IMR-90 (cell line): ENCODE results near the gene FLRT1. TPM values are rescaled to one million over a fixed set of nuclear protein-coding genes. Genes with fewer than 3 reads are reported as not detected.

ENCODE experiments used
- ATAC-seq: fragments of 200-7000 bp; cut with Tn5 transposase; 2 replicates; pipeline ENCODE4 v1.9.1; 2020; ENCODE audit warnings: low read depth, mild to moderate bottlenecking, moderate library complexity
- BruUV-seq: library from RNA; stranded (reverse); fragments of 400-500 nt; replicated peaks from 2 replicates; lab custom pipeline; 2021; lab: Mats Ljungman, UMichigan
- CTCF ChIA-PET: fragments of 300-600 bp; formaldehyde crosslinking; extraction: SDS; loops from one replicate; lab custom pipeline; 2021; ENCODE audit warnings: antibody characterized with exemption; lab: Yijun Ruan, JAX
- POLR2A ChIA-PET: fragments of 300-600 bp; sonication (Branson Sonifier 250); formaldehyde crosslinking; loops from one replicate; lab custom pipeline; 2022; ENCODE audit warnings: antibody characterized with exemption; ENCODE audit not compliant: unreplicated experiment; lab: Charles Lee
- DNase-seq: peaks from one replicate; pipeline ENCODE4 v3.0.0; 2013
- H2AFZ ChIP-seq: replicated peaks from 2 replicates; pipeline ENCODE3; 2013; ENCODE audit warnings: low read length, mild to moderate bottlenecking; ENCODE audit not compliant: poor library complexity
- H2AK5ac ChIP-seq: 2 replicates; pipeline ENCODE4 v1.6.1; 2013; ENCODE audit warnings: low read depth, low read length, inconsistent platforms
- H2AK9ac ChIP-seq: replicated peaks from 2 replicates; pipeline ENCODE3; 2013; ENCODE audit warnings: mild to moderate bottlenecking, low read depth, low read length, moderate library complexity; ENCODE audit not compliant: poor library complexity
- H2BK120ac ChIP-seq: 2 replicates; pipeline ENCODE4 v1.6.1; 2013; ENCODE audit warnings: low read depth, low read length, inconsistent platforms
- H2BK15ac ChIP-seq: 3 replicates; pipeline ENCODE4 v1.6.1; 2013; ENCODE audit warnings: low read depth, low read length, inconsistent platforms
- H2BK20ac ChIP-seq: 2 replicates; pipeline ENCODE4 v1.6.1; 2013; ENCODE audit warnings: low read depth, mild to moderate bottlenecking, inconsistent platforms, low read length, moderate library complexity
- H2BK5ac ChIP-seq: 2 replicates; pipeline ENCODE4 v1.6.1; 2013; ENCODE audit warnings: mild to moderate bottlenecking, low read depth, low read length, inconsistent platforms; ENCODE audit not compliant: poor library complexity, severe bottlenecking
- H3K14ac ChIP-seq: replicated peaks from 2 replicates; pipeline ENCODE4 v1.6.1; 2013; ENCODE audit warnings: low read depth, low read length, inconsistent platforms
- H3K18ac ChIP-seq: 2 replicates; pipeline ENCODE4 v1.6.1; 2013; ENCODE audit warnings: low read depth, low read length, control low read depth
- H3K23ac ChIP-seq: 2 replicates; pipeline ENCODE4 v1.6.1; 2013; ENCODE audit warnings: low read depth, low read length, inconsistent platforms
- H3K27ac ChIP-seq: 2 replicates; pipeline ENCODE4 v1.5.1; 2013; ENCODE audit warnings: mild to moderate bottlenecking, control low read depth, low read length; ENCODE audit not compliant: insufficient read depth
- H3K27me3 ChIP-seq: 2 replicates; pipeline ENCODE4 v1.6.1; 2013; ENCODE audit warnings: low read length; ENCODE audit not compliant: control insufficient read depth, insufficient read depth
- H3K36me3 ChIP-seq: 2 replicates; pipeline ENCODE4 v1.6.1; 2013; ENCODE audit warnings: low read length, mixed read lengths; ENCODE audit not compliant: control insufficient read depth, insufficient read depth
- H3K4ac ChIP-seq: 2 replicates; pipeline ENCODE4 v1.6.1; 2013; ENCODE audit warnings: low read depth, low read length, inconsistent platforms
- H3K4me1 ChIP-seq: 2 replicates; pipeline ENCODE4 v1.6.1; 2013; ENCODE audit warnings: low read length, mixed read lengths; ENCODE audit not compliant: control insufficient read depth, insufficient read depth
- H3K4me2 ChIP-seq: 2 replicates; pipeline ENCODE4 v1.6.1; 2013; ENCODE audit warnings: low read depth, mild to moderate bottlenecking, control low read depth, low read length, moderate library complexity
- H3K4me3 ChIP-seq: 2 replicates; pipeline ENCODE4 v1.5.1; 2013; ENCODE audit warnings: low read depth, mild to moderate bottlenecking, control low read depth, low read length, moderate library complexity; ENCODE audit not compliant: insufficient read depth
- H3K56ac ChIP-seq: 2 replicates; pipeline ENCODE4 v1.6.1; 2013; ENCODE audit warnings: low read length, inconsistent platforms; ENCODE audit not compliant: insufficient read depth; ENCODE audit errors: extremely low read depth
- H3K79me1 ChIP-seq, 2 experiments: 2 replicates each; pipeline ENCODE4 v1.6.1; 2013; ENCODE audit warnings: low read length in 2 of 2, inconsistent platforms in 1 of 2, low read depth in 1 of 2
- H3K9ac ChIP-seq: 2 replicates; pipeline ENCODE4 v1.6.1; 2013; ENCODE audit warnings: low read depth, low read length, control low read depth
- H3K9me1 ChIP-seq: 2 replicates; pipeline ENCODE4 v1.6.1; 2013; ENCODE audit warnings: low read length, inconsistent platforms; ENCODE audit not compliant: insufficient read depth
- H3K9me3 ChIP-seq: 2 replicates; pipeline ENCODE4 v1.6.1; 2013; ENCODE audit warnings: low read length; ENCODE audit not compliant: control insufficient read depth, insufficient read depth
- H4K20me1 ChIP-seq: 2 replicates; pipeline ENCODE4 v1.6.1; 2013; ENCODE audit warnings: low read length, inconsistent platforms; ENCODE audit not compliant: insufficient read depth
- H4K5ac ChIP-seq: 2 replicates; pipeline ENCODE4 v1.6.1; 2013; ENCODE audit warnings: mild to moderate bottlenecking, low read depth, low read length, control low read depth
- H4K8ac ChIP-seq, 2 experiments: 2 replicates each; pipeline ENCODE4 v1.6.1; 2013; ENCODE audit warnings: low read depth in 2 of 2, low read length in 2 of 2, control low read depth in 1 of 2, inconsistent platforms in 1 of 2
- H4K91ac ChIP-seq: 2 replicates; pipeline ENCODE4 v1.6.1; 2013; ENCODE audit warnings: low read depth, low read length, inconsistent platforms; ENCODE audit not compliant: insufficient read depth
- CTCF ChIP-seq: conservative IDR thresholded peaks from 2 replicates; pipeline ENCODE4 v1.5.1; 2012; ENCODE audit warnings: mild to moderate bottlenecking, low read depth, low read length, improper control_type of control experiment
- MAFK ChIP-seq: IDR thresholded peaks from 2 replicates; pipeline ENCODE4 v1.6.1; 2012; ENCODE audit warnings: low read depth, low read length, improper control_type of control experiment
- POLR2A ChIP-seq: IDR thresholded peaks from 2 replicates; pipeline ENCODE4 v1.6.1; 2012; ENCODE audit warnings: mild to moderate bottlenecking, low read depth, low read length
- RCOR1 ChIP-seq: IDR thresholded peaks from 2 replicates; pipeline ENCODE4 v1.6.1; 2012; ENCODE audit warnings: mild to moderate bottlenecking, low read length, improper control_type of control experiment; ENCODE audit not compliant: insufficient replicate concordance
- RFX5 ChIP-seq: IDR thresholded peaks from 2 replicates; pipeline ENCODE4 v1.8.0; 2012; ENCODE audit warnings: low read depth, mild to moderate bottlenecking, low read length, moderate library complexity
- USF2 ChIP-seq: fragments of 150-350 bp; IDR thresholded peaks from 2 replicates; pipeline ENCODE4 v1.6.1; 2017; ENCODE audit warnings: mild to moderate bottlenecking, antibody characterized with exemption, low read length, low read depth
- WGBS, 2 experiments: methylation state at CpG; one replicate each; pipeline versions ENCODE4 v1.1.5 to v1.1.7; 2013; ENCODE audit warnings: missing lambda C conversion rate in 2 of 2; ENCODE audit not compliant: insufficient read length in 1 of 2; ENCODE audit errors: extremely low coverage in 2 of 2; 5-methylcytosine and 5-hydroxymethylcytosine counted together
- dilution Hi-C: fragments of 300-500 bp; cut with HindIII; formaldehyde crosslinking; loops from one replicate; pipeline ENCODE4 v1.14.3; 2018; ENCODE audit warnings: low sequenced_read_pairs; ENCODE audit not compliant: unreplicated experiment
- in situ Hi-C: fragments of 300-500 bp; cut with MboI; formaldehyde crosslinking; loops from 3 replicates; pipeline ENCODE4 v1.14.3; 2019; ENCODE audit warnings: low sequenced_read_pairs, inconsistent platforms, mixed read lengths
- intact Hi-C: fragments of 100-400 bp; cut with micrococcal nuclease; formaldehyde crosslinking; loops from 2 replicates; pipeline ENCODE4 v1.10.0; 2022
- polyA plus RNA-seq, 3 experiments: library from polyadenylated mRNA; depleted of rRNA; stranded (reverse); fragments of >200 nt; gene quantifications; 2 replicates each; pipeline ENCODE4 v1.2.3, GENCODE V29; 2012; ENCODE audit warnings: low replicate concordance in 1 of 3
- total RNA-seq: library from RNA; depleted of rRNA; stranded (reverse); fragments of >200 nt; gene quantifications from 2 replicates; pipeline ENCODE4 v1.2.3, GENCODE V29; 2012

The FLRT1 gene
- total and polyA plus RNA-seq, 2 of the 4 experiments (the other 2 are of a cell fraction): under 0.01 to 0.07 TPM

- intact Hi-C loops: no loop called here
- 69% methylated on average over 8 of the region's 23 CpGs; no CpG with 5 or more reads in 1 of the 2 experiments for WGBS, 2 experiments
- Histone ChIP-seq H3K9me3 (no peaks in the 10 kb centered on the region), H3K4me3 (no peak overlapping the region), H3K9me1 (no peaks in the 10 kb centered on the region), H3K4ac (no peak overlapping the region), H4K91ac (no peak overlapping the region), H3K23ac (no peak overlapping the region), H2BK20ac (0 out of 2 replicates have a peak overlapping the region, but pooled peaks have one; percentile 7), H2AFZ (no peak overlapping the region), H3K9ac (no peak overlapping the region), H3K27me3 (peaks cover 12% of the 10 kb centered on the region), H2BK5ac (no peak overlapping the region), H3K36me3 (no peaks in the 10 kb centered on the region), H3K18ac (no peak overlapping the region), H3K79me1 (no peaks in the 10 kb centered on the region), H4K8ac (no peak overlapping the region), H3K4me1 (peaks cover 5% of the 10 kb centered on the region; the same call in 1 of the 2 replicates), H3K4me2 (no peak overlapping the region), H2BK120ac (0 out of 2 replicates have a peak overlapping the region, but pooled peaks have one; percentile 48), H4K5ac (no peak overlapping the region), H2AK5ac (no peak overlapping the region), H3K56ac (no peak overlapping the region), H2AK9ac (peak overlapping the region; percentile 71), H2BK15ac (no peak overlapping the region), H3K14ac (no peak overlapping the region), H3K27ac (no peak overlapping the region), H4K20me1 (0 out of 2 replicates have a peak, but pooled peaks cover 3% of the 10 kb centered on the region)
- DNase-seq (no peak), ATAC-seq (no peak)
- BruUV-seq: no TSS peak
- dilution Hi-C loops: no loop called here
- ChIA-PET POLR2A (no interaction called here), CTCF (interaction anchor here (1.1 kb wide), 1 partner anchor 116 kb away, joined by 3 read pairs; no protein-coding TSS in a partner anchor)
- TF ChIP-seq RCOR1 (no peak), POLR2A (no peak), USF2 (no peak), RFX5 (no peak), CTCF (no peak), MAFK (no peak)
- in situ Hi-C loops: no loop called here
Observed at GRCh38 chr11:64037027-64037634, 1.4 kb downstream of the FLRT1 start.
